ENCODE measurements around the gene RIC1.

- no peak for TF ChIP-seq POLR2A (IDR thresholded peaks at IDR 0.05)
- TF ChIP-seq, protein P1, sequence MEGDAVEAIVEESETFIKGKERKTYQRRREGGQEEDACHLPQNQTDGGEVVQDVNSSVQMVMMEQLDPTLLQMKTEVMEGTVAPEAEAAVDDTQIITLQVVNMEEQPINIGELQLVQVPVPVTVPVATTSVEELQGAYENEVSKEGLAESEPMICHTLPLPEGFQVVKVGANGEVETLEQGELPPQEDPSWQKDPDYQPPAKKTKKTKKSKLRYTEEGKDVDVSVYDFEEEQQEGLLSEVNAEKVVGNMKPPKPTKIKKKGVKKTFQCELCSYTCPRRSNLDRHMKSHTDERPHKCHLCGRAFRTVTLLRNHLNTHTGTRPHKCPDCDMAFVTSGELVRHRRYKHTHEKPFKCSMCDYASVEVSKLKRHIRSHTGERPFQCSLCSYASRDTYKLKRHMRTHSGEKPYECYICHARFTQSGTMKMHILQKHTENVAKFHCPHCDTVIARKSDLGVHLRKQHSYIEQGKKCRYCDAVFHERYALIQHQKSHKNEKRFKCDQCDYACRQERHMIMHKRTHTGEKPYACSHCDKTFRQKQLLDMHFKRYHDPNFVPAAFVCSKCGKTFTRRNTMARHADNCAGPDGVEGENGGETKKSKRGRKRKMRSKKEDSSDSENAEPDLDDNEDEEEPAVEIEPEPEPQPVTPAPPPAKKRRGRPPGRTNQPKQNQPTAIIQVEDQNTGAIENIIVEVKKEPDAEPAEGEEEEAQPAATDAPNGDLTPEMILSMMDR (IDR thresholded peaks at IDR 0.05 in 4 of 5, conservative IDR thresholded peaks at IDR 0.05 in 1 of 5) = peak in 1 of 5 experiments; percentile 5
These were observed 589 bp downstream of the RIC1 start for GRCh38 chr9:5629312-5630080.
